Fibroblast of lung (primary cell): ENCODE data around the gene LUC7L2.
"Not testable (repeated sequence)": the region's sequence is repeated elsewhere in the genome, so short reads cannot be mapped to it uniquely, and the experiment has no call there.

ENCODE experiments used
- EZH2 ChIP-seq: IDR thresholded peaks from 2 replicates; pipeline ENCODE4 v1.5.1; 2012; ENCODE audit warnings: low read length, control low read depth, mild to moderate bottlenecking; ENCODE audit errors: missing control alignments
- TF ChIP-seq, protein P1 (sequence below), 2 donors: IDR thresholded peaks in 1 of 2; conservative IDR thresholded peaks in 1 of 2; 1 replicate in 1 of 2; 2 replicates in 1 of 2; pipeline ENCODE4 v1.5.1; 2011 to 2012; ENCODE audit warnings: low read length in 2 of 2, control low read depth in 1 of 2, inconsistent platforms in 1 of 2, low read depth in 1 of 2, mild to moderate bottlenecking in 1 of 2

DNA sequence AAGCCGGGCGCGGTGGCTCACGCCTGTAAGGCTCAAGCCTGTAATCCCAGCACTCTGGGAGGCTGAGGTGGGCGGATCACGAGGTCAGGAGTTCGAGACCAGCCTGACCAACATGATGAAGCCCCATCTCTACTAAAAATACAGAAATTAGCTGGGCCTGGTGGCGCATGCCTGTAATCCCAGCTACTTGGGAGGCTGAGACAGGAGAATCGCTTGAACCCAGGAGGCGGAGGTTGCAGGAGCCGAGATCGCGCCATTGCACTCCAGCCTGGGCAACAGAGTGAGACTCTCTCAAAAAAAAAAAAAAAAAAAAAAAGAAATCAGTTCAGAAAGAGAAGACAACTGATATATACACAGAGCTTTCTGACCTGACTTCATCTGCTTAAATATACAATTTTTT is 26.3 kb upstream of the LUC7L2 start:
- TF ChIP-seq, protein P1, sequence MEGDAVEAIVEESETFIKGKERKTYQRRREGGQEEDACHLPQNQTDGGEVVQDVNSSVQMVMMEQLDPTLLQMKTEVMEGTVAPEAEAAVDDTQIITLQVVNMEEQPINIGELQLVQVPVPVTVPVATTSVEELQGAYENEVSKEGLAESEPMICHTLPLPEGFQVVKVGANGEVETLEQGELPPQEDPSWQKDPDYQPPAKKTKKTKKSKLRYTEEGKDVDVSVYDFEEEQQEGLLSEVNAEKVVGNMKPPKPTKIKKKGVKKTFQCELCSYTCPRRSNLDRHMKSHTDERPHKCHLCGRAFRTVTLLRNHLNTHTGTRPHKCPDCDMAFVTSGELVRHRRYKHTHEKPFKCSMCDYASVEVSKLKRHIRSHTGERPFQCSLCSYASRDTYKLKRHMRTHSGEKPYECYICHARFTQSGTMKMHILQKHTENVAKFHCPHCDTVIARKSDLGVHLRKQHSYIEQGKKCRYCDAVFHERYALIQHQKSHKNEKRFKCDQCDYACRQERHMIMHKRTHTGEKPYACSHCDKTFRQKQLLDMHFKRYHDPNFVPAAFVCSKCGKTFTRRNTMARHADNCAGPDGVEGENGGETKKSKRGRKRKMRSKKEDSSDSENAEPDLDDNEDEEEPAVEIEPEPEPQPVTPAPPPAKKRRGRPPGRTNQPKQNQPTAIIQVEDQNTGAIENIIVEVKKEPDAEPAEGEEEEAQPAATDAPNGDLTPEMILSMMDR (conservative IDR thresholded peaks at IDR 0.05 in 1 of 2, IDR thresholded peaks at IDR 0.05 in 1 of 2; ENCODE audit: low read depth in 1 of 2, low read length in 2 of 2), result not testable (repeated sequence)
- not testable (repeated sequence) for TF ChIP-seq EZH2
